Measurements from ENCODE around the gene PLIN5. TPM values are rescaled to one million over a fixed set of nuclear protein-coding genes. Genes with fewer than 3 reads are reported as not detected.

PLIN5 gene
- total and polyA plus RNA-seq, 7 donors: 14.5 to 143 (median 96.1) TPM

- TF ChIP-seq CTCF (IDR thresholded peaks at IDR 0.05): no peak
- Histone ChIP-seq H3K4me1 (no peaks in the 10 kb centered on the region), H3K27me3 (ENCODE audit: insufficient read depth in 3 of 3, low read length in 2 of 3) (no peaks in the 10 kb centered on the region), H3K9me3 (no peaks in the 10 kb centered on the region), H3K36me3 (ENCODE audit: insufficient read depth in 1 of 2, low read depth in 1 of 2) (peaks cover 0 to 9% of the 10 kb centered on the region in 2 donors), H3K27ac (no peak overlapping the region), H3K4me3 (no peak overlapping the region)
- DNase-seq (no peak), ATAC-seq (no peak)
- WGBS, 3 donors: 93 to 95% (median 94%) methylated on average over 18 of the region's 18 CpGs
- intact Hi-C loops (cut with DNase I): no loop called here
These were observed 15.0 kb upstream of the PLIN5 start for GRCh38 chr19:4550018-4550417.

- no peak for DNase-seq
- H3K36me3 ChIP-seq (ENCODE audit: insufficient read depth in 1 of 2, low read depth in 1 of 2): peaks cover 0 to 9% of the 10 kb centered on the region in 2 donors
- ATAC-seq: no peak
- no peak overlapping the region for H3K4me3 ChIP-seq
- H3K9me3 ChIP-seq: no peaks in the 10 kb centered on the region
- WGBS, 3 donors: 80 to 84% (median 82%) methylated on average over 14 of the region's 14 CpGs
- no peaks in the 10 kb centered on the region for H3K4me1 ChIP-seq
- TF ChIP-seq CTCF (IDR thresholded peaks at IDR 0.05): no peak
- intact Hi-C loops (cut with DNase I): no loop called here
- H3K27ac ChIP-seq: no peak overlapping the region
- H3K27me3 ChIP-seq (ENCODE audit: insufficient read depth in 3 of 3, low read length in 2 of 3): no peaks in the 10 kb centered on the region
These were observed 13.2 kb upstream of the PLIN5 start for GRCh38 chr19:4548238-4548584.

GRCh38 chr19:4547303-4548237, 12.5 kb upstream of the PLIN5 start:
- WGBS, 3 donors: 69 to 73% (median 72%) methylated on average over 31 to 32 of the region's 32 CpGs
- H3K4me3 ChIP-seq: no peak overlapping the region
- H3K27me3 ChIP-seq (ENCODE audit: insufficient read depth in 3 of 3, low read length in 2 of 3): no peaks in the 10 kb centered on the region
- H3K27ac ChIP-seq: no peak overlapping the region
- ATAC-seq: peak in 2 of 4 donors; percentile 45 to 58
- H3K9me3 ChIP-seq: no peaks in the 10 kb centered on the region
- DNase-seq: no peak
- TF ChIP-seq CTCF (IDR thresholded peaks at IDR 0.05): peak; percentile 14
- intact Hi-C loops (cut with DNase I): no loop called here
- H3K36me3 ChIP-seq (ENCODE audit: insufficient read depth in 1 of 2, low read depth in 1 of 2): peaks cover 0 to 9% of the 10 kb centered on the region in 2 donors
- H3K4me1 ChIP-seq: no peaks in the 10 kb centered on the region

GRCh38 chr19:4543842-4544647, 9.0 kb upstream of the PLIN5 start:
- DNase-seq (no peak), ATAC-seq (no peak)
- no peak for TF ChIP-seq CTCF (IDR thresholded peaks at IDR 0.05)
- H3K4me1 ChIP-seq: no peaks in the 10 kb centered on the region
- intact Hi-C loops (cut with DNase I): no loop called here
- H3K27ac ChIP-seq: no peak overlapping the region
- H3K27me3 ChIP-seq (ENCODE audit: insufficient read depth in 3 of 3, low read length in 2 of 3): no peaks in the 10 kb centered on the region
- peaks cover 0 to 8% of the 10 kb centered on the region in 2 donors for H3K36me3 ChIP-seq (ENCODE audit: insufficient read depth in 1 of 2, low read depth in 1 of 2)
- 93 to 96% (median 95%) methylated on average over 57 to 87 of the region's 87 CpGs for WGBS, 3 donors
- no peak overlapping the region for H3K4me3 ChIP-seq
- H3K9me3 ChIP-seq: peaks cover 4% of the 10 kb centered on the region
